Osteocyte (in vitro differentiated cells): Measurements from ENCODE around the gene CRIP1. TPM values are rescaled to one million over a fixed set of nuclear protein-coding genes. Genes with fewer than 3 reads are reported as not detected.

Experiments
- DNase-seq: peaks from one replicate; pipeline ENCODE4 v3.0.0; 2021; ENCODE audit warnings: mixed read lengths; ENCODE audit not compliant: unreplicated experiment; ENCODE audit errors: extremely low spot score
- H3K27ac Mint-ChIP-seq: one replicate; pipeline ENCODE4 v1.8.0; 2021; ENCODE audit warnings: mild to moderate bottlenecking, mixed read lengths; ENCODE audit not compliant: unreplicated experiment
- H3K27me3 Mint-ChIP-seq: one replicate; pipeline ENCODE4 v1.8.0; 2021; ENCODE audit warnings: mixed read lengths; ENCODE audit not compliant: unreplicated experiment
- H3K36me3 Mint-ChIP-seq: one replicate; pipeline ENCODE4 v1.8.0; 2021; ENCODE audit warnings: mixed read lengths; ENCODE audit not compliant: unreplicated experiment
- H3K4me1 Mint-ChIP-seq: one replicate; pipeline ENCODE4 v1.8.0; 2021; ENCODE audit warnings: mixed read lengths; ENCODE audit not compliant: unreplicated experiment
- H3K4me3 Mint-ChIP-seq: one replicate; pipeline ENCODE4 v1.8.0; 2021; ENCODE audit warnings: mild to moderate bottlenecking, moderate library complexity, mixed read lengths; ENCODE audit not compliant: unreplicated experiment
- H3K9me3 Mint-ChIP-seq: one replicate; pipeline ENCODE4 v1.8.0; 2021; ENCODE audit warnings: mixed read lengths; ENCODE audit not compliant: unreplicated experiment
- CTCF ChIP-seq: fragments of 200-600 bp; sonication (generic); IDR thresholded peaks from 2 replicates; pipeline ENCODE4 v1.5.0; 2021; ENCODE audit warnings: antibody characterized with exemption, mild to moderate bottlenecking, moderate library complexity
- total RNA-seq: library from RNA; stranded (reverse); gene quantifications from 2 replicates; pipeline ENCODE4 v1.2.1, GENCODE V29; 2021

Gene CRIP1
- total RNA-seq, 1 donor from 2014 or later = 31.0 TPM

DNA sequence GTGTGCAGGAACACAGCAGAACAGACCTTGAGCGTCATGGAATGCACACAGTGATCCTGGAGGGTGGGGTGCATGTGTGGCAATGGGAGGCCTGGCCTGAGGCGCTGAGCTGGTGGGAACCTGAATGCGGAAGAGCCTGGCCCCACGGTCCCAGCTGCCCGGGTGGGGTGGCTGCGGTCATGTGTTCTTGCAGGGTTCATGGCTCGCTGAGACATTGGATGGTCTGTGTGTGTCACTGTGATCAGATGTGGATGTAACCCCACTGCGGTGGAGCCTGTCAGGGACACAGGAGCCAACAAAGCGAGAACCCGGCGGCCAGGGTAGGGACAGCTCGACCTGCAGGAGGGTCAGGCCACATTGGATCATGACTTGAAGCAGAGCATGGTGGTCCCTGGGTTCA is 43.9 kb upstream of the CRIP1 start:
- no peak overlapping the region for H3K27ac Mint-ChIP-seq
- no peak overlapping the region for H3K4me3 Mint-ChIP-seq
- peaks cover 8% of the 10 kb centered on the region for H3K36me3 Mint-ChIP-seq
- H3K4me1 Mint-ChIP-seq = no peaks in the 10 kb centered on the region
- H3K9me3 Mint-ChIP-seq = no peaks in the 10 kb centered on the region
- H3K27me3 Mint-ChIP-seq = no peaks in the 10 kb centered on the region
- no peak for DNase-seq
- no peak for TF ChIP-seq CTCF

DNA sequence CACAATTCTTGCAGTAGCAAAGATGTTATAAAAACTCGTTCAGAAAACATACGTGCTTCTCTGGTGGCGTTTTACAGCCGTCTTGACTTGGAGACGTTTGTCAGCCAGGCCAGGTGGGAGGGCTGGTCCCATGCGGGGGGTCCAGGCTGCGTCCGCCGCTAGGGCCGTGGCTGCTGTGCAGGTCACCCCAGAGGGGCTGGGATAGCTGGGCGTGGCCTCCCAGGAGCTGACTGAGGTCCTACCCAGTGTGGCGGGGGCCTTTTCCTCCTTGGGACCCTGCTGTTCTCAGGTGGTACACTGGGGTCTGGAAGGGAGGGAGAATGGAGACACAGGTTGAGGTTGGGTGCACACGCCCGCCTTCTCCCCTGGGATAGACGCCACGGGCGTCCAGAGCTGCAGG is 41.8 kb upstream of the CRIP1 start:
- Mint-ChIP-seq H3K9me3 (no peaks in the 10 kb centered on the region), H3K27me3 (no peaks in the 10 kb centered on the region), H3K36me3 (peaks cover 8% of the 10 kb centered on the region), H3K4me1 (no peaks in the 10 kb centered on the region), H3K27ac (no peak overlapping the region), H3K4me3 (no peak overlapping the region)
- no peak for DNase-seq
- TF ChIP-seq CTCF = no peak

- Mint-ChIP-seq H3K4me3 (no peak overlapping the region), H3K36me3 (peaks cover 8% of the 10 kb centered on the region), H3K27ac (no peak overlapping the region), H3K9me3 (no peaks in the 10 kb centered on the region), H3K4me1 (no peaks in the 10 kb centered on the region), H3K27me3 (no peaks in the 10 kb centered on the region)
- TF ChIP-seq CTCF = no peak
- no peak for DNase-seq
Observed at GRCh38 chr14:105445290-105445689, 41.4 kb upstream of the CRIP1 start.

- peaks cover 8% of the 10 kb centered on the region for H3K36me3 Mint-ChIP-seq
- TF ChIP-seq CTCF = no peak
Observed at GRCh38 chr14:105445901-105446845, 40.5 kb upstream of the CRIP1 start.

DNA sequence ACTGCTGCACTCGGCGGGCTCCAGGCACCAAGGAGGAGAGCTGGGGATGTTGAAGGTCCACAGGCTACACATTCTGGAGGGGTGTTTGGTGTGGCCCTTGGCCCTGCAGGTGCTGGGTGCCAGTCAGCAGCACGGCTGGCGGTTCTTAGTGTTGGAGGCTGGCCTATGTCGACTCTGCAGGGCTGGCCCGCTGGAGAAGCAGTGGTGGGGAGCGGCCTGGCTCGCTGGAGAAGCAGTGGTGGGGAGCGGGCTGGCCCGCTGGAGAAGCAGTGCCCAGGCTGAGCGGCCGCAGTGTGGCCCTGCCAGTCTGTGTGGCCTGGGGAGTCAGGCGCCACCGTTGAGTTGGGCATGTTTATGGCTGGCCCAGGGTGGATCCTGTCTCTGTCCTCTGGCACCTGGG is 39.7 kb upstream of the CRIP1 start:
- TF ChIP-seq CTCF = no peak
- no peaks in the 10 kb centered on the region for H3K9me3 Mint-ChIP-seq
- no peak overlapping the region for H3K4me3 Mint-ChIP-seq
- H3K36me3 Mint-ChIP-seq = peaks cover 6% of the 10 kb centered on the region
- H3K27me3 Mint-ChIP-seq = no peaks in the 10 kb centered on the region
- H3K27ac Mint-ChIP-seq = no peak overlapping the region
- no peak for DNase-seq
- no peaks in the 10 kb centered on the region for H3K4me1 Mint-ChIP-seq

More at GRCh38 chr14:105445901-105446845, 40.5 kb upstream of the CRIP1 start:
- H3K4me3 Mint-ChIP-seq = no peak overlapping the region
- H3K27ac Mint-ChIP-seq = no peak overlapping the region
- no peaks in the 10 kb centered on the region for H3K9me3 Mint-ChIP-seq
- H3K4me1 Mint-ChIP-seq = no peaks in the 10 kb centered on the region
- DNase-seq = no peak
- H3K27me3 Mint-ChIP-seq = no peaks in the 10 kb centered on the region
